ENCODE results near the gene OR2V1.
"Not testable (repeated sequence)": the region's sequence is repeated elsewhere in the genome, so short reads cannot be mapped to it uniquely, and the experiment has no call there.

OR2V1 gene

DNA sequence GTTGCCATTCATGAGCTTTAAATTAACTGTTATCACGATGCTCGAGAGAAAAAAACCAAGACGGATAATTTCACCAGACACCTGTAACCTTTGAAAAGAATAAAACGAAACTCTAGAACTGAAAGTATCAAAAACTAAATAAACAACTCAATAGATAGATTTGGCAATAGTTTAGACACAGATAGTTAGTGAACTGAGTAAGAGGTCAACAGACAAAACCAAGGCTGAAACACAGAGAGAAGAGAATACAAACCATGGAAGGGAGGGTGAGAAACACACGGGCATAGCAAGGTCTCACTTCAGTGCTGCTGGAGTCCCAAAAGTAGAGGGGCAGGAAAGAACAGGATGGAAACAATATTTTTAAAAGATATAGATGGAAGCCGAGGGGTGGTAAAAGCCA lies 3.3 kb upstream of the OR2V1 start:
- TF ChIP-seq, protein P1, sequence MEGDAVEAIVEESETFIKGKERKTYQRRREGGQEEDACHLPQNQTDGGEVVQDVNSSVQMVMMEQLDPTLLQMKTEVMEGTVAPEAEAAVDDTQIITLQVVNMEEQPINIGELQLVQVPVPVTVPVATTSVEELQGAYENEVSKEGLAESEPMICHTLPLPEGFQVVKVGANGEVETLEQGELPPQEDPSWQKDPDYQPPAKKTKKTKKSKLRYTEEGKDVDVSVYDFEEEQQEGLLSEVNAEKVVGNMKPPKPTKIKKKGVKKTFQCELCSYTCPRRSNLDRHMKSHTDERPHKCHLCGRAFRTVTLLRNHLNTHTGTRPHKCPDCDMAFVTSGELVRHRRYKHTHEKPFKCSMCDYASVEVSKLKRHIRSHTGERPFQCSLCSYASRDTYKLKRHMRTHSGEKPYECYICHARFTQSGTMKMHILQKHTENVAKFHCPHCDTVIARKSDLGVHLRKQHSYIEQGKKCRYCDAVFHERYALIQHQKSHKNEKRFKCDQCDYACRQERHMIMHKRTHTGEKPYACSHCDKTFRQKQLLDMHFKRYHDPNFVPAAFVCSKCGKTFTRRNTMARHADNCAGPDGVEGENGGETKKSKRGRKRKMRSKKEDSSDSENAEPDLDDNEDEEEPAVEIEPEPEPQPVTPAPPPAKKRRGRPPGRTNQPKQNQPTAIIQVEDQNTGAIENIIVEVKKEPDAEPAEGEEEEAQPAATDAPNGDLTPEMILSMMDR (IDR thresholded peaks at IDR 0.05; ENCODE audit: extremely low read depth, insufficient read depth, missing control alignments), result no peak
- in situ Hi-C loops (cut with MboI; ENCODE audit: low pct_unique_long_range_greater_than_20kb, low sequenced_read_pairs, unreplicated experiment), result no loop called here
- DNase-seq (ENCODE audit: low spot score), result no peak

DNA sequence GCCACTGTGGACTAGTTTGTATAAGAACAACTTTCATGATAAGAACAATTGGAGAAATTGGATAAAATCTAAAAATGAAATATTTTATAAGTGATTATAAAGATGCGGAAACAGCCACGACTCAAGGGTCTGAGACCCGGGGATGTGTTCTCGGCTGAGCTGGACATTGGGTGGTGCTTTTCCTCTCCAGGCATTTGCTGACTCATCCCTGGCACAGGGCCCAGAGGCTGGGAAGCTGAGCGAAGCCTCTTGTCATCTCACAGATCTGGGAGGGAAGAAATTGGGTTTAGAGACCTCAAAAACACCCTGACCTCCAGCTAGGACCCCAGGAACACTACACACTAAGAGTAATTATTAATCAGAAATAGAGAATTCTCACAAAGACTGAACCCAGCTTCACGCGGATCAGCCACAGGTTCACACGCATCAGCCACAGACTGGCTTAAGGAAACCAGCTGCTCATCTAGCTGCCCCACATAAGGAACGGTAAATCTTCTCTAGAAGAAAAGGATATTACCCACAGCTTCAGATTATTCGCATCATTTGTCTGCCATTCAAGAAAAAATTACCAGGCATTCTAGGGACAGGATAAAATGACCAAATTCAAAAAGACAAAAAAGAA lies 2.8 kb upstream of the OR2V1 start:
- DNase-seq (ENCODE audit: low spot score), result no peak
- in situ Hi-C loops (cut with MboI; ENCODE audit: low pct_unique_long_range_greater_than_20kb, low sequenced_read_pairs, unreplicated experiment), result no loop called here
- TF ChIP-seq, protein P1 (IDR thresholded peaks at IDR 0.05; ENCODE audit: extremely low read depth, insufficient read depth, missing control alignments), result no peak

DNA sequence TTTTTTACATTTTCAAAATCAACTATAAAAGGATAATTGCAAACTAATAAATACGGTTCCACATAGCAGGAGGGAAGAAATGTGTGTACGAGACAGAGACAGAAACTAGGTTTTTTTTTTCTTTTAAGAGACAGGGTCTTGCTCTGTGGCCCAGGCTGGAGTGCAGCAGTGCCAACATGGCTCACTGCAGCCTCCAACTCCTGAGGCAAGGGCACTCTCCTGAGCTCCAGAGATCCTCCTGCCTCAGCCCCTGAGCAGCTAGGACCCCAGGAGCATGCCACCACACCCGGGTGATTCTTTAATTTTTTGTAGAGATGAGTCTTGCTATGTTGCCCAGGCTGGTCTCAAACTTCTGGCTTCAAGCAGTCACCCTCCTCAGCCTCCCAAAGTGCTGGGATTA lies 2.1 kb upstream of the OR2V1 start:
- TF ChIP-seq, protein P1 (IDR thresholded peaks at IDR 0.05; ENCODE audit: extremely low read depth, insufficient read depth, missing control alignments), result no peak
- DNase-seq (ENCODE audit: low spot score), result no peak
- in situ Hi-C loops (cut with MboI; ENCODE audit: low pct_unique_long_range_greater_than_20kb, low sequenced_read_pairs, unreplicated experiment), result no loop called here

DNA sequence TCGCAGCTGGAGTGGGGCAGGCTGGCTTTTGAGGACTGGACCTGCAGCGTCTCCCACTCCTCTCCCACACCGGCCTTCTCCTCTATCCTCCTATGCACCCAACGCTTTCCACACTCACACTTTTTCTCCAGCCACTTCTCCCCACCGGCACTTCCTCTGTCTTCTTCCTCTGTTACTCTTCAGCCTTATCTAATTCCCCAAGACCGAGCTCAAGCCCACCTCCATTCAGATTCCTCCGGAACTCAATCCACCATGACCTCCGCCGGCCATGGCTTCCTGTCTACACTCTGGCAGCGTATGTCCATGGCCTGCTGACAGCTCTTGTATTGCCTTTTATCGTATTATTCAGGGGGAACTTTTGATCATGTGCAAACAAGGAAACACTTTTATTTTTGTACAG lies 545 bp upstream of the OR2V1 start:
- in situ Hi-C loops (cut with MboI; ENCODE audit: low pct_unique_long_range_greater_than_20kb, low sequenced_read_pairs, unreplicated experiment), result no loop called here
- TF ChIP-seq, protein P1 (IDR thresholded peaks at IDR 0.05; ENCODE audit: extremely low read depth, insufficient read depth, missing control alignments), result no peak
- DNase-seq (ENCODE audit: low spot score), result no peak

DNA sequence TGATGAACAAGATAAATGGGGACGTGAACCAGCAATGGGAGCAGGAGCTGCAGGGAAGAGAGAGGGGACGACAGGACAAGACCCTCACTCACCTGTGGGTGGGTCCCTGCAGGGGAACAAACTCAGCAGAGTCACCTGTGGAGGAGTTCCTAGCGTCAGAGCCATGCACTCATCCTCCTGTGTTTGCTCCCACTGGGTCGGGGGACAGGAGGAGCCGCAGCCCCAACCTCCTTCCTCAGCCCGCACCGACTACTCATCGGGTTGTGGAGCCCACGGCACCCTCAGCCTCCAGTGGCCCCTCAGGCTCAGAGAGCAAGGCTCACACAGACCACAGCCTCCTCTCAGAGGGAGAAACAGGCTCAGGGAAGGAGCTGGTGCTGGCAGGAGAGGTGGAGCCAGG lies 888 bp downstream of the OR2V1 start:
- in situ Hi-C loops (cut with MboI; ENCODE audit: low pct_unique_long_range_greater_than_20kb, low sequenced_read_pairs, unreplicated experiment), result not testable (repeated sequence)

DNA sequence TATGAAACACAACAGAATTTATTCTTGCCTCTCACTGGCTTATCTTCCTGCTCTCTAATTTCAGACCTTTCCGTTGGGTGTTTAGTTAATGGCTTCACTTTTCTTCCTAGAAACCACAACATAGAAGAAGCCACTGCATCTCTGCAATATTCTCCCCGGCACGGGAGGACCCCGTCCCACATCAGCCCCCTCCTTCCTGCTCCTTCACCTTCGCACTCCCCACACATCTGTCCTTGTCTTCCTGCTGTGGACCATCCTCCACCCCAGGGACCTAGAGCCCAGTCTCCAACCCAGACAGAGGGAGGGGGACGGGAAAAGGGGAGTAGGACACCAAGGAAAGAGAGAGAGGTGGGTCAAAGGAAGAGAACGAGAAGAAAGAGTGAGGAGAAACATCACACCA lies 1.4 kb downstream of the OR2V1 start:
- in situ Hi-C loops (cut with MboI; ENCODE audit: low pct_unique_long_range_greater_than_20kb, low sequenced_read_pairs, unreplicated experiment), result no loop called here
- TF ChIP-seq, protein P1 (IDR thresholded peaks at IDR 0.05; ENCODE audit: extremely low read depth, insufficient read depth, missing control alignments), result no peak
- DNase-seq (ENCODE audit: low spot score), result no peak

More for the DNA sequence above, 888 bp downstream of the OR2V1 start:
- DNase-seq (ENCODE audit: low spot score), result not testable (repeated sequence)

DNA sequence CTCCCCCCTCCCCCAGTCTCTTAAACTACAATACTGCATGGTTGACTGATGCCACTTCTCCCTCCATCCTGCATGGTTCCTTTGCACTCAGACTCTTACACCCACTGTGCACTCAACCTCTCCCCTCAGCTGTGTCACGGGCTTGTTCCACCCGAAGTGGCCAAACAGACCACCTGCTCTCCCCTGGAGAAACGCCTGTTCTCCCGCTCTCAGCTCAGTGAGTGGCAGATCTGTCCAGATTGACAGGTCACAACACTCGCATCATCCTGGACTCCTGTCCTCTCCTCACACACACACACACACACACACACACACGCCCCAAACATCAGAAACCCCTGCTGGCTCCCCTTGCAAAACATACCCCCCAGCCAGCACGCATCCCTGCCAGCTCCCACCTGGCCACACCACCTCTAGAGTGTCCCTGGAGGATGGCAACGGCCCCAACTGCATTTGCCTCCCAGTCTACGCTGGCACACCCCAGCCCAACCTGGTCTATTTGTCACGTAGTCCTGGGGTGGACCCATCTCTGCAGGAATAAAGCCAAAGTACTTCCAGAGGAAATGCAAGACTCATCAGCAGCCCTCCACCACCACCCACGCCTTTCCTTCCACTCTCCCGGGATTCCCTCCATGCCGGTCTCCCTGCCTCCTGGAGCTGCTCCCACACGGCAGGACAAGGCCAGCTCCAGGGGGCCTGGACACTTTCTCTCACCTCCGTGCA lies 2.9 kb downstream of the OR2V1 start:
- DNase-seq (ENCODE audit: low spot score), result no peak
- in situ Hi-C loops (cut with MboI; ENCODE audit: low pct_unique_long_range_greater_than_20kb, low sequenced_read_pairs, unreplicated experiment), result no loop called here
- TF ChIP-seq, protein P1 (IDR thresholded peaks at IDR 0.05; ENCODE audit: extremely low read depth, insufficient read depth, missing control alignments), result no peak
